ENCODE measurements around the gene TRIM66.

DNA sequence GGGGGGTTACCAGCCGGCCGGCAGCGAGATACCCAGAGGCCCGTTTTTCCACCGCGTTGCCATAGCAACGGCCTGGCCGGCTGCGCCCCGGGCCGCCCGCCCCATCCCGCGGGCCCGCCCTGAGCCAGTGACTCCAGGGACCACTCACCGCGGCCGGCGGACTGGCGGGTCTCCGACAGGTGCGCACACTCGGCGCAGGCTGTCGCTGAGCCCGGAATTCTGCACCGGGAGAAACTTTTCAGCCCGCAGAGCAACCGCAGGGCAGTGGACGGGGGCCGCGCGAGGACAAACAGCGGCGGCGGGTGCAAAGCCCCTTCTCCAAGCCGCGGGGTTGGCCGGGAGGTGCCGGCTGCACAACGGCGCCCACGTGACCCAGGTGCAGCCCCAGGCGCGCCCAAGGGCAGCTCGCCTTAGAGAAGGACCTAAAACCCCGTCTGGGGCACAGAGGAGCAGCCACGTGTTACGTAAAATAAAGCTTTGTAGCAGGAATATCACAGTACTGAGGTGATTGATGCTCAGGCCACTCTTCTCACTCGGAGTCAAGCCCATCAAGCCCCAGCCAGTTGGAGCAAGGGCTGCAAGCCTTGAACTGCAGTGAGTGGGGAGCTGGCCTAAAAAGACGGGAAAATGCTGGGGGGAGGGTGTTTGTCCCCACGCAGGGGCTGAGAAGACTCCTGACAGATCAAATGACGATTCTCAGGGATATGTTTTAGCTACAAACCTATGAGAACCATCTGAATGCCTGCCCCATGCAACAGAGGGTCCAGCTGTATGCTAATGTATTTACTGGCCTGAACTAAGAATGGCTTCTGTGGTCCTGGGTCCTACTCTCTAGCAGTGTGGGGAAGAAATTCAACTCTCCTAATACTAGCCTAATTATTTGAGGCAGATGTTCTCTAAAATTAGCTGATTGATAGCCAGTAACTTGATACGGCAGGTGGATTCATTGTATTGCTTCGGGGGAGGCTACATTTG, 88.2 kb downstream of the TRIM66 start, which contains the start of gene STK33:
- TF ChIP-seq EZH2 (IDR thresholded peaks at IDR 0.05; ENCODE audit: insufficient read depth, poor library complexity, severe bottlenecking): peak; percentile 48
- no peak for TF ChIP-seq EZH2phosphoT487 (IDR thresholded peaks at IDR 0.05; ENCODE audit: insufficient read depth, low read depth)
